Measurements from ENCODE around the gene SYT7. TPM values are rescaled to one million over a fixed set of nuclear protein-coding genes. Genes with fewer than 3 reads are reported as not detected.

SYT7 gene
- polyA plus RNA-seq, 2 of the 4 experiments (the other 2 are of a cell fraction) = 0.37 to 1.0 TPM

DNA sequence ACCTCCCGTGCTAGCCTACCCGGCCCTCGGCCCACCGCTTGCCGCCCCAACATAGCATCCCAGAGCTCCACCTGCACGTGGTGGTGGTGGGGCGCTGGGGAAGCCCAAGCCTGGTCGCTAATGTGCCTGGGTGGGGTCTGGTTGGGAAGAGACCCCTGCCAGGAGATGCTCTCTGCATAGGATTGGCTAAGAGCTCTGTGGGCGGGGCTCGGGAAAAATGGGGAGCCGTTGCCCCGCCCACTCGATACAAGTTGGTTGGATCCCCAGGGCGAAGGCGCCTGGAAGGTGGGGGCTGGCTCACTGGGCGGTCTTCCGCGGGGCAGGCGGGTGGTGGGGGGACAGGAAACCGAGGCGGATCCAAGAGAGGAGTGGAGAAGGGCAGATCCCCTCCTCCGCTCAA is 64.7 kb downstream of the SYT7 start:
- WGBS (ENCODE audit: missing lambda C conversion rate) = 35% methylated on average over 13 of the region's 22 CpGs
- POLR2A ChIA-PET = interaction anchor here (1.4 kb wide), 1 partner anchor 33 kb away, joined by 3 read pairs; no protein-coding TSS in a partner anchor
- ATAC-seq (no peak; a peak in 1 of 6 replicates), FAIRE-seq (no peak), DNase-seq (ENCODE audit: low read depth in 1 of 2, low spot score in 1 of 2) (no peak)
- TF ChIP-seq TFCP2L1 (CRISPR knock-in tag; IDR thresholded peaks at IDR 0.05) (no peak), ESRRA (IDR thresholded peaks at IDR 0.05; ENCODE audit: borderline replicate concordance, low read length) (no peak), POLR2A (IDR thresholded peaks at IDR 0.05; ENCODE audit: low read length) (no peak), CEBPB (IDR thresholded peaks at IDR 0.05) (no peak), GATA3 (IDR thresholded peaks at IDR 0.05; ENCODE audit: borderline replicate concordance) (no peak), HOXB13 (CRISPR knock-in tag; IDR thresholded peaks at IDR 0.05; ENCODE audit: low read depth) (no peak), TP53 (CRISPR knock-in tag; IDR thresholded peaks at IDR 0.05) (no peak), ATOH8 (CRISPR knock-in tag; IDR thresholded peaks at IDR 0.05; ENCODE audit: low read depth) (no peak), RFX5 (IDR thresholded peaks at IDR 0.05) (no peak), ZC3H11A (IDR thresholded peaks at IDR 0.05) (no peak), JUNB (IDR thresholded peaks at IDR 0.05) (no peak), NR3C1 (IDR thresholded peaks at IDR 0.05) (no peak)
- H3K4me1 ChIP-seq = peaks cover 6% of the 10 kb centered on the region; the same call in 1 of the 3 replicates
- no peak overlapping the region for H3K4me3 ChIP-seq
- CTCF ChIA-PET = interaction anchor here (0.6 to 8.7 kb wide), 43 partner anchors 11 to 474 kb away, joined by 3 to 150 read pairs (median 8); partner anchors contain the start of genes LRRC10B and TMEM216
- no peak overlapping the region for H3K27ac ChIP-seq
- peak overlapping the region; percentile 71 for H3K4me2 ChIP-seq
- H3K9me3 ChIP-seq = no peaks in the 10 kb centered on the region

DNA sequence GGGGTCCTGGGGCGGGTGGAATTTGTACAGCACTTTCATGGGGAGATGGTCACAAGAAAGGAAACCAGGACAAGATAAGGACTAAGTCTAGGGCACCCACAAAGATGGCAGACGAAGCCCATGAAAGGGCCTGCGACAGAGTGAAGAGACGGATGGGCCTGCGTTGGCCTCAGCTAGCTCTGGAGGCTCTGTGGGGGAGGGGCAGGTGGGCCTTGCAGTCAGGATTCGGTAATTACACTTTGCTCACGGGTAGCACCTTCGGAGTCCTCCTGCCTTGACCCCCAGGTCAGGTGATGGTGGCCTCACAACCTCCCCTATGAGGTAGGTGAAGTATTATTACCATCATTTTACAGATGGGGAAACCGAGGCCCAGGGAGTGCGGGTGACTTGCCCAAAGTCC is 65.2 kb downstream of the SYT7 start:
- no peak overlapping the region for H3K4me2 ChIP-seq
- ATAC-seq (no peak), DNase-seq (ENCODE audit: low read depth in 1 of 2, low spot score in 1 of 2) (no peak), FAIRE-seq (no peak)
- peaks cover 6% of the 10 kb centered on the region; the same call in 1 of the 3 replicates for H3K4me1 ChIP-seq
- WGBS (ENCODE audit: missing lambda C conversion rate) = 79% methylated on average over 10 of the region's 10 CpGs
- TF ChIP-seq RARB (CRISPR knock-in tag; IDR thresholded peaks at IDR 0.05) (no peak), POLR2AphosphoS2 (conservative IDR thresholded peaks at IDR 0.05; ENCODE audit: low read length) (no peak), HOXB13 (CRISPR knock-in tag; IDR thresholded peaks at IDR 0.05; ENCODE audit: low read depth) (no peak), RCOR1 (IDR thresholded peaks at IDR 0.05; ENCODE audit: low read depth, low read length) (no peak), HDAC2 (IDR thresholded peaks at IDR 0.05) (no peak), TP53 (CRISPR knock-in tag; IDR thresholded peaks at IDR 0.05) (no peak), ELK1 (IDR thresholded peaks at IDR 0.05; ENCODE audit: low read depth, low read length) (no peak), FOSB (CRISPR knock-in tag; IDR thresholded peaks at IDR 0.05) (no peak), ATOH8 (CRISPR knock-in tag; IDR thresholded peaks at IDR 0.05; ENCODE audit: low read depth) (no peak), KDM5A (IDR thresholded peaks at IDR 0.05) (no peak)
- H3K4me3 ChIP-seq = no peak overlapping the region
- H3K27ac ChIP-seq = no peak overlapping the region
- H3K9me3 ChIP-seq = no peaks in the 10 kb centered on the region
- POLR2A ChIA-PET = no interaction called here
- CTCF ChIA-PET = interaction anchor here (1.6 to 8.7 kb wide), 15 partner anchors 11 to 123 kb away, joined by 3 to 150 read pairs (median 28); partner anchors contain the start of gene LRRC10B

DNA sequence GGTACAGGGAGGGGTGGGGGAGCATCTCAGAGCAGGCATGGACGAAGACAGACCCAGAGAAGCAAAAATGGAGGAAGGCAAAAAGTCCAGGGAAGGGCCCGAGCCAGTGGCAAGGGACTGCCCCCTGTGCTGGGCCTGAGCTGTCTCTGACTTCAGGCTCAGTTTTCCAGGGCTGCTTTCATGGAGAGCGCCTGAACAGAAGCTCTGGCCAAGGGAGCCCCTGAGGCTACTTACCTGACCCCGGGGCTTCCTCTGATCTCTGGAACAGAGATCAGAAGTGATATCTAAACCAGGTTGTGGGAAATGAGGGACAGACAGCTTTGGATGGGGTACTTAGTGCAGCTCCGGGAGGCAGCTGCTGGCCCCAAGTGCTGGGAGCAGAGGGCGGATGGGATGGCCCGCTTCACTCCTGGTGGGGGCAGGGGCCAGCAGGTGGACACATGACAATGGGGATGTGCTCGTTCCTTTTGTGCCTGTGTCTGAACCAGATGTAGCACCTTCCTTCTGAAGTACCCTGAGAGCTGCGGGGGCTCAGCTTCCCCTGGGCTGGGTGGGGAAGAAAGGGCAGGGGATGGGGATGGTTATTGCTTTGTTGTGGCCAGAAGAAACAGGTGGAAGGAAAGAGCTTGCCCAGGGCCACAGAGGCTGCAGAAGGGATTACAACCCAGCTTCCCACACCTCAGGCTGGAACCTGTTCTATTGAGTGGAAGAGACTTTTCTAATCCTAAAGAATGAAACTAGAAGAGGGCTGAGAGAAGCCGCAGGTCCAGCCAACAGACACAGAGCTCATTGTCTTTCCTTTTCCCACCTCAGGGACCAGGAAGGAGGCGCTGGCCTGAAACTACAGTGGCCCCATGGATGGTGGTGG is 66.6 kb downstream of the SYT7 start:
- DNase-seq (ENCODE audit: low read depth in 1 of 2, low spot score in 1 of 2) (no peak), ATAC-seq (no peak), FAIRE-seq (no peak)
- Histone ChIP-seq H3K9me3 (no peaks in the 10 kb centered on the region), H3K27ac (no peak overlapping the region), H3K4me1 (peaks cover 10% of the 10 kb centered on the region; the same call in 2 of the 3 replicates), H3K4me3 (no peak overlapping the region), H3K4me2 (no peak overlapping the region)
- POLR2A ChIA-PET = no interaction called here
- 73% methylated on average over 10 of the region's 11 CpGs for WGBS (ENCODE audit: missing lambda C conversion rate)
- CTCF ChIA-PET = interaction anchor here (1.0 to 9.2 kb wide), 10 partner anchors 9 to 124 kb away, joined by 3 to 150 read pairs (median 7); a partner anchor contains a TSS
- no peak for TF ChIP-seq KDM1A (IDR thresholded peaks at IDR 0.05; ENCODE audit: low read depth)
- no peak for TF ChIP-seq SMC3 (IDR thresholded peaks at IDR 0.05)
- TF ChIP-seq CHD2 (IDR thresholded peaks at IDR 0.05; ENCODE audit: low read length, partially characterized antibody) = no peak
- no peak for TF ChIP-seq PHF8 (IDR thresholded peaks at IDR 0.05; ENCODE audit: borderline replicate concordance, low read depth)
- no peak for TF ChIP-seq REST (IDR thresholded peaks at IDR 0.05)
- TF ChIP-seq FOXS1 (CRISPR knock-in tag; IDR thresholded peaks at IDR 0.05) = no peak
- no peak for TF ChIP-seq HOXA7 (CRISPR knock-in tag; IDR thresholded peaks at IDR 0.05)
- no peak for TF ChIP-seq NPAS2 (CRISPR knock-in tag; IDR thresholded peaks at IDR 0.05; ENCODE audit: borderline replicate concordance)
- no peak for TF ChIP-seq MAZ (IDR thresholded peaks at IDR 0.05; ENCODE audit: borderline replicate concordance, low read depth, low read length)
- TF ChIP-seq ZFP36 (IDR thresholded peaks at IDR 0.05; ENCODE audit: borderline replicate concordance, partially characterized antibody) = no peak
